ENCODE data around the gene GORAB. TPM values are rescaled to one million over a fixed set of nuclear protein-coding genes. Genes with fewer than 3 reads are reported as not detected.

GORAB gene
- total and polyA plus RNA-seq, 9 of the 15 experiments (the other 6 are each of a cell fraction or from before 2014, with no cell fraction given), result 4.4 to 12.9 (median 8.9) TPM

DNA sequence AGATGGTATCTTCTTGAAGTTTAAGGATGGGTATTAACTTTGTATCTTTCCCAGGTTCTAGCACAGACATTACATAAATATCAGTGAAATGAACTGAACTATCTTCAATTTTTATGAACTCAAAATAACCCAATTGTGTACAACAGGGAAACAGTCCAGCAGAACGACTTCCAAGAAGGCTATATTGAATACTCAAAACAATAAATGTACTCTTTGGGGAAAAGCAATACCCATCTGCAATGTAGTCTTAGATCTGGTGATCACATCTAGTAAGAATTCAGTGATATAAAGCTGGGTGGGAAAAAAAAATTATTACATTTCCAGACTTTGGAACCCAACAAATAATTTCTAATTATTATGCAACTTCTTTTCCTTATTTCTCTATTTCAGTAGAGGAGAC is 33.1 kb upstream of the GORAB start (continued):
- TF ChIP-seq, protein P1, sequence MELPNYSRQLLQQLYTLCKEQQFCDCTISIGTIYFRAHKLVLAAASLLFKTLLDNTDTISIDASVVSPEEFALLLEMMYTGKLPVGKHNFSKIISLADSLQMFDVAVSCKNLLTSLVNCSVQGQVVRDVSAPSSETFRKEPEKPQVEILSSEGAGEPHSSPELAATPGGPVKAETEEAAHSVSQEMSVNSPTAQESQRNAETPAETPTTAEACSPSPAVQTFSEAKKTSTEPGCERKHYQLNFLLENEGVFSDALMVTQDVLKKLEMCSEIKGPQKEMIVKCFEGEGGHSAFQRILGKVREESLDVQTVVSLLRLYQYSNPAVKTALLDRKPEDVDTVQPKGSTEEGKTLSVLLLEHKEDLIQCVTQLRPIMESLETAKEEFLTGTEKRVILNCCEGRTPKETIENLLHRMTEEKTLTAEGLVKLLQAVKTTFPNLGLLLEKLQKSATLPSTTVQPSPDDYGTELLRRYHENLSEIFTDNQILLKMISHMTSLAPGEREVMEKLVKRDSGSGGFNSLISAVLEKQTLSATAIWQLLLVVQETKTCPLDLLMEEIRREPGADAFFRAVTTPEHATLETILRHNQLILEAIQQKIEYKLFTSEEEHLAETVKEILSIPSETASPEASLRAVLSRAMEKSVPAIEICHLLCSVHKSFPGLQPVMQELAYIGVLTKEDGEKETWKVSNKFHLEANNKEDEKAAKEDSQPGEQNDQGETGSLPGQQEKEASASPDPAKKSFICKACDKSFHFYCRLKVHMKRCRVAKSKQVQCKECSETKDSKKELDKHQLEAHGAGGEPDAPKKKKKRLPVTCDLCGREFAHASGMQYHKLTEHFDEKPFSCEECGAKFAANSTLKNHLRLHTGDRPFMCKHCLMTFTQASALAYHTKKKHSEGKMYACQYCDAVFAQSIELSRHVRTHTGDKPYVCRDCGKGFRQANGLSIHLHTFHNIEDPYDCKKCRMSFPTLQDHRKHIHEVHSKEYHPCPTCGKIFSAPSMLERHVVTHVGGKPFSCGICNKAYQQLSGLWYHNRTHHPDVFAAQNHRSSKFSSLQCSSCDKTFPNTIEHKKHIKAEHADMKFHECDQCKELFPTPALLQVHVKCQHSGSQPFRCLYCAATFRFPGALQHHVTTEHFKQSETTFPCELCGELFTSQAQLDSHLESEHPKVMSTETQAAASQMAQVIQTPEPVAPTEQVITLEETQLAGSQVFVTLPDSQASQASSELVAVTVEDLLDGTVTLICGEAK (IDR thresholded peaks at IDR 0.05), result no peak
- TF ChIP-seq, protein P1 (CRISPR knock-in tag; IDR thresholded peaks at IDR 0.05), result no peak
- TF ChIP-seq HDAC8 (tag; IDR thresholded peaks at IDR 0.05) (no peak), NFE2L1 (tag; IDR thresholded peaks at IDR 0.05; ENCODE audit: borderline replicate concordance, low read depth) (no peak), ETV1 (tag; conservative IDR thresholded peaks at IDR 0.05; ENCODE audit: low read depth) (no peak), ZSCAN32 (CRISPR knock-in tag; IDR thresholded peaks at IDR 0.05) (no peak), ZNF79 (CRISPR knock-in tag; IDR thresholded peaks at IDR 0.05; ENCODE audit: low read depth) (no peak), EGR1 (conservative IDR thresholded peaks at IDR 0.05) (no peak), SAFB (IDR thresholded peaks at IDR 0.05; ENCODE audit: borderline replicate concordance, low read depth, low read length) (no peak), ELF1 (tag; IDR thresholded peaks at IDR 0.05) (no peak), GTF2E2 (tag; IDR thresholded peaks at IDR 0.05) (no peak), ZNF239 (CRISPR knock-in tag; IDR thresholded peaks at IDR 0.05) (no peak), CREB1 (IDR thresholded peaks at IDR 0.05) (no peak), CREB1 (CRISPR knock-in tag; IDR thresholded peaks at IDR 0.05) (no peak)

All from K562 (cell line).